Measurements from ENCODE around the gene STK36. TPM values are rescaled to one million over a fixed set of nuclear protein-coding genes. Genes with fewer than 3 reads are reported as not detected.

STK36 gene
- total RNA-seq, 6 experiments from 2014 or later, result 9.2 to 14.0 (median 12.7) TPM

DNA sequence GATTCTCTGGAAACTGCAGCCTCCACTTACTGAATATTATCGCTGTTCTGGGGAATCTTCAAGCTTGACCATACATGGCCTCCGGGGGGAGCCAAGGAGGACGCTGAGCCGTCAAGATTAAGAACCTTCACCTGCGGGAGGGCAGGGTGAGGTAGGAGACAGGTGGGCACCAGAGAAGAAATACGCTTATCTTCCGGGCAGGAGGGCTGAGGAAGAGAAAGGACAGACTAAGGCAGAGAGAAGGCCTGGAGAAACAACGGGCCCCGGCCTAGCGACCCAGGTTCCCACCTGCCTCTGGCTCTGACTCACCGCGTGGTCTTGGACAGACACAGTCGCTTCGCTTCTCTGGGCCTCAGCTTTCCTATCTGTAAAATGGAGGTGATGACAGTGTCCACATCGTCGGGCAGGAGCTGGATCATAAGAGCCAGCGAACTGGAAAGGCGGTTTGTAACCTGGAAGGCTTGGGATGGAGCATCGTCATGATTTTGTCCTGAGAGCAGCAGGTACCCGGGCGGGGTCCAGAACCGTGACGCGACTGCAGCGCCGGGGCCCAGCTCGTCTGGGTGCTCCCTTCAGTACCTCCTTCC is 13.1 kb upstream of the STK36 start:
- Histone ChIP-seq H3K27ac (peak overlapping the region in 2 of 3 donors; percentile 8 to 42), H3K36me3 (peaks cover 0 to 49% (median 12%) of the 10 kb centered on the region in 4 donors), H3K4me1 (peaks cover 0 to 18% (median 3%) of the 10 kb centered on the region in 4 donors), H3K27me3 (no peaks in the 10 kb centered on the region), H3K4me3 (peak overlapping the region; percentile 70 to 97 (median 72)), H3K9me3 (no peaks in the 10 kb centered on the region)
- ATAC-seq, result peak in 3 of 4 donors; percentile 1 to 22 (median 13)
- intact Hi-C loops (cut with DNase I), result loop anchor here in 1 of 2 donors (10.0 kb wide), 1 partner anchor 254 kb away; no protein-coding TSS in a partner anchor
- WGBS (ENCODE audit: insufficient coverage, low coverage, low lambda C conversion rate, missing lambda C conversion rate), result 3% methylated on average over 10 of the region's 27 CpGs
- no peak for DNase-seq
- TF ChIP-seq, protein P1, sequence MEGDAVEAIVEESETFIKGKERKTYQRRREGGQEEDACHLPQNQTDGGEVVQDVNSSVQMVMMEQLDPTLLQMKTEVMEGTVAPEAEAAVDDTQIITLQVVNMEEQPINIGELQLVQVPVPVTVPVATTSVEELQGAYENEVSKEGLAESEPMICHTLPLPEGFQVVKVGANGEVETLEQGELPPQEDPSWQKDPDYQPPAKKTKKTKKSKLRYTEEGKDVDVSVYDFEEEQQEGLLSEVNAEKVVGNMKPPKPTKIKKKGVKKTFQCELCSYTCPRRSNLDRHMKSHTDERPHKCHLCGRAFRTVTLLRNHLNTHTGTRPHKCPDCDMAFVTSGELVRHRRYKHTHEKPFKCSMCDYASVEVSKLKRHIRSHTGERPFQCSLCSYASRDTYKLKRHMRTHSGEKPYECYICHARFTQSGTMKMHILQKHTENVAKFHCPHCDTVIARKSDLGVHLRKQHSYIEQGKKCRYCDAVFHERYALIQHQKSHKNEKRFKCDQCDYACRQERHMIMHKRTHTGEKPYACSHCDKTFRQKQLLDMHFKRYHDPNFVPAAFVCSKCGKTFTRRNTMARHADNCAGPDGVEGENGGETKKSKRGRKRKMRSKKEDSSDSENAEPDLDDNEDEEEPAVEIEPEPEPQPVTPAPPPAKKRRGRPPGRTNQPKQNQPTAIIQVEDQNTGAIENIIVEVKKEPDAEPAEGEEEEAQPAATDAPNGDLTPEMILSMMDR (IDR thresholded peaks at IDR 0.05), result peak; percentile 7 to 26 (median 12)
- TF ChIP-seq POLR2A (IDR thresholded peaks at IDR 0.05), result no peak

DNA sequence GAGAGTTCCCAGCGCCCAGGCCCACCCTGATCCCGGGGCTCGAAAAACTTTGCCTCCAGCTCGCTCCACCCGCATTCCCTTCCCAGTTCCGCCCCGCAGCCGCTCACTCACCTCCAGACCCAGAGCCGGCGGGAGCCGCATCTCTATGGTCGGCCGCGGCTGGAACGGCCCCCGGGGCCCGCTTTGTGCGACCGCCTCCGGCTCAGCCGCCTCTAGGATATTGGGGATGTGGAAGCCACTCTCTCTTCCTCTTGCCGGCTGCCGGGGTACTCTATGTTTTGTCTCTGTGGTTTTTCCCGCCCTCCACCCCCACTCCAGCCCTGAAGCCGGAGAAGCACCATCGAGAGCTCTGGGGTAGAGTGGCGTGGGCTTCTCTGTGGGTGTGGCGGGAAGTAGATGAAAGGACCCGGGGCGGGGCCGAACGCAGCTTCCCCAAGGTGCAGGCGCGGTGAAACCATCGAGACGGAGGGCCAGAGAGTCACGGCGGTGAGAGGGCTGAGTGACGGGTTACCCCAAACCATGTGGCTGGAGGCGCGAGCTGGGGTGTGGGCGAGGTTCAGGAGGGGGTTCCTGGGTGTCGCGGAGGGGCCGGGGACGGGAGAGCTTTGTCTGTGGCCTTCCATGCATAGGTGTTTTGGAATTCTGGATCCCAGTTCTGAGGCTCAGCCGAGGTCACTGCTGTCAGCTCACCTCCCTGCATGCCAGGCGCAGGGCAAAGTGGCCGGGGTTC is 12.5 kb upstream of the STK36 start, which contains the start of the genes BCS1L and ZNF142:
TSS of gene BCS1L (plus strand) at position 426 of the 730 bp plus-strand sequence. CDS start 1,305 bp downstream, outside the sequence.
TSS of gene ZNF142 (minus strand) at position 366 of the 730 bp plus-strand sequence. CDS start 3,194 bp downstream, outside the sequence.
- H3K27ac ChIP-seq, result peak within 1 kb of the TSS in 2 of 3 donors; percentile 8 to 42
- peak within 1 kb of the TSS; percentile 70 to 97 (median 72) for H3K4me3 ChIP-seq
- H3K4me1 ChIP-seq, result peaks cover 0 to 18% (median 3%) of the 10 kb centered on the region in 4 donors
- WGBS (ENCODE audit: insufficient coverage, low coverage, low lambda C conversion rate, missing lambda C conversion rate), result 0% methylated on average over 39 of the region's 49 CpGs
- intact Hi-C loops (cut with DNase I), result loop anchor here in 1 of 2 donors (10.0 kb wide), 1 partner anchor 255 kb away; no protein-coding TSS in a partner anchor
- no peaks in the 10 kb centered on the region for H3K9me3 ChIP-seq
- DNase-seq (peak; percentile 92 to 95 (median 95)), ATAC-seq (peak; percentile 99)
- H3K27me3 ChIP-seq, result no peaks in the 10 kb centered on the region
- TF ChIP-seq, protein P1 (IDR thresholded peaks at IDR 0.05), result no peak
- peak; percentile 54 for TF ChIP-seq POLR2A (IDR thresholded peaks at IDR 0.05)
- peaks cover 0 to 49% (median 14%) of the 10 kb centered on the region in 4 donors for H3K36me3 ChIP-seq

DNA sequence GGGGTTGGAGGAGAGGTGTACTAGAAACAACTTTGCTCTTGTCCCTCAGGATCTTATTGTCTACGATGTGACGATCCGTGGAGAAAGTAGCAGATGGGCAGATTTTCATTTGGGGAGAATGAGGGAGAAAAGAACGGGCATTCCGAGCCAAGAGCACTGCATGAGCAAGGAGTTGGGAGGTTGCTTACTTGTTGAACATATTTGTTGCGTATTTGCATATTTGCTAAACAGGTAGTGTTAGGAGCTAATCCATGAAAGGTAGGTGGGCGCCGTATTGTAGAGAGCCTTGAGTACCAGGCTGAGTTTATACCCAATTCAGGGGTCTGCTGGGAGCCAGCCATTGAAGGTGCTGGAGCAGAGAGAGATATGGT is 11.9 kb upstream of the STK36 start:
- peaks cover 0 to 18% (median 3%) of the 10 kb centered on the region in 4 donors for H3K4me1 ChIP-seq
- intact Hi-C loops (cut with DNase I), result loop anchor here in 1 of 2 donors (10.0 kb wide), 1 partner anchor 255 kb away; no protein-coding TSS in a partner anchor
- WGBS (ENCODE audit: insufficient coverage, low coverage, low lambda C conversion rate, missing lambda C conversion rate), result 10% methylated on average over 8 of the region's 8 CpGs
- H3K9me3 ChIP-seq, result no peaks in the 10 kb centered on the region
- no peak overlapping the region for H3K27ac ChIP-seq
- DNase-seq (no peak), ATAC-seq (no peak)
- H3K27me3 ChIP-seq, result no peaks in the 10 kb centered on the region
- H3K36me3 ChIP-seq, result peaks cover 0 to 49% (median 14%) of the 10 kb centered on the region in 4 donors
- peak overlapping the region; percentile 70 to 97 (median 72) for H3K4me3 ChIP-seq
- TF ChIP-seq POLR2A (IDR thresholded peaks at IDR 0.05), result no peak
- TF ChIP-seq, protein P1 (IDR thresholded peaks at IDR 0.05), result no peak

DNA sequence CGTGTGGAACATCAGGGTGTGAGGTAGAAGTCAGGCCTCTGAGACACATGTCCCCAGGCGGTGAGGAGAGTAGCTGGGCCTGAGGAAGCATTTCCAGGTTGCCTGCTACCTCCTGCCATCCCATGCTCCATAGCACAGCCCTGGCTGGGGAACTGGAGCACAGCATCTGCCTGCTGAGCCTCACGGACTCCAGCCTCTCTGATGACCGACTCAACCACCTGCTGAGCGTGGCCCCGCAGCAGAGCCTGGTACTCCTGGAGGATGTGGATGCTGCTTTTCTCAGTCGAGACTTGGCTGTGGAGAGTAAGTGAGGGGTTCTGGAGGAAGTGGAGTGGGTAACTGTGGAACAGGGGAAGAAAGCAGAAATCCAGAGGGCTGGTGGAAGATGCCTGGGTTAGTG is 9.5 kb upstream of the STK36 start:
- no peak overlapping the region for H3K4me3 ChIP-seq
- TF ChIP-seq POLR2A (IDR thresholded peaks at IDR 0.05), result no peak
- TF ChIP-seq, protein P1 (IDR thresholded peaks at IDR 0.05), result no peak
- WGBS (ENCODE audit: insufficient coverage, low coverage, low lambda C conversion rate, missing lambda C conversion rate), result 80% methylated on average over 2 of the region's 7 CpGs
- DNase-seq, result no peak
- H3K27ac ChIP-seq, result no peak overlapping the region
- peaks cover 0 to 18% (median 3%) of the 10 kb centered on the region in 4 donors for H3K4me1 ChIP-seq
- peaks cover 0 to 51% (median 18%) of the 10 kb centered on the region in 4 donors for H3K36me3 ChIP-seq
- intact Hi-C loops (cut with DNase I), result no loop called here
- H3K9me3 ChIP-seq, result no peaks in the 10 kb centered on the region
- no peaks in the 10 kb centered on the region for H3K27me3 ChIP-seq
- ATAC-seq, result no peak
